ENCODE results near the gene GPR148.
A peak's percentile ranks its signal among the peaks of the same experiment; 100 is the strongest.
"Not testable (repeated sequence)": the region's sequence is repeated elsewhere in the genome, so short reads cannot be mapped to it uniquely, and the experiment has no call there.

The GPR148 gene, protein sequence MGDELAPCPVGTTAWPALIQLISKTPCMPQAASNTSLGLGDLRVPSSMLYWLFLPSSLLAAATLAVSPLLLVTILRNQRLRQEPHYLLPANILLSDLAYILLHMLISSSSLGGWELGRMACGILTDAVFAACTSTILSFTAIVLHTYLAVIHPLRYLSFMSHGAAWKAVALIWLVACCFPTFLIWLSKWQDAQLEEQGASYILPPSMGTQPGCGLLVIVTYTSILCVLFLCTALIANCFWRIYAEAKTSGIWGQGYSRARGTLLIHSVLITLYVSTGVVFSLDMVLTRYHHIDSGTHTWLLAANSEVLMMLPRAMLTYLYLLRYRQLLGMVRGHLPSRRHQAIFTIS

DNA sequence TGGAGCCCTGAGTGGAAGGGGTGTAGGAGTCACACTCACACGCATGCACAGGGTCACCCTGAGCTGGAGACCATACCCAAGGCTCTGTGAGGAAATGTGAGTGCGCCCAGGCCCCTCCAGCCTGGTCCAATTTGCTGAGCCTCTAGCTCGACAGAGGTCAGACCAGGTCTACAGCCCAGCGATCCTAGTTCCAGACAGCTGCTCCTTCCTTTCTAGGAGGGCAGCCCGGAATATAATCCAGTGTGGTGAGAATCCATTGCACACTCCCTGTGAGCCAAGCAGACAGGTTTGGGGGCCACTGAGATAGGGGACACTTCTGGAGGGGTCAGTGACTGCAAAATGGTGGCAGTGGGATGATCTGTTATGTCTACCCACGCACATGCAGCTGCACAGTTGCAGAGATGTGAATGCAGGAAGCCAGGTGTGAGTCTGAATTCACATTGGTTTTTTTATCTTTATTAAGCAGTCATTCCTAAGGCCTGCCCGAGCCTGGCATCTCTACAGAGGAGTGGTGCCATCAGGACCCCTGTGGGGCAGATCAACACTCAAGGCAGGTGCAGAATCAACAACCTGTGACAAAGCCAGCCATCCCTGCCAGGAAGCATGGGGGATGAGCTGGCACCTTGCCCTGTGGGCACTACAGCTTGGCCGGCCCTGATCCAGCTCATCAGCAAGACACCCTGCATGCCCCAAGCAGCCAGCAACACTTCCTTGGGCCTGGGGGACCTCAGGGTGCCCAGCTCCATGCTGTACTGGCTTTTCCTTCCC lies at the start of gene GPR148:
Gene GPR148, plus strand, starts transcription at position 522 of the 768 bp plus-strand sequence. Its CDS starts 82 bp downstream, at position 604.
- DNase-seq (ENCODE audit: low read depth): no peak

DNA sequence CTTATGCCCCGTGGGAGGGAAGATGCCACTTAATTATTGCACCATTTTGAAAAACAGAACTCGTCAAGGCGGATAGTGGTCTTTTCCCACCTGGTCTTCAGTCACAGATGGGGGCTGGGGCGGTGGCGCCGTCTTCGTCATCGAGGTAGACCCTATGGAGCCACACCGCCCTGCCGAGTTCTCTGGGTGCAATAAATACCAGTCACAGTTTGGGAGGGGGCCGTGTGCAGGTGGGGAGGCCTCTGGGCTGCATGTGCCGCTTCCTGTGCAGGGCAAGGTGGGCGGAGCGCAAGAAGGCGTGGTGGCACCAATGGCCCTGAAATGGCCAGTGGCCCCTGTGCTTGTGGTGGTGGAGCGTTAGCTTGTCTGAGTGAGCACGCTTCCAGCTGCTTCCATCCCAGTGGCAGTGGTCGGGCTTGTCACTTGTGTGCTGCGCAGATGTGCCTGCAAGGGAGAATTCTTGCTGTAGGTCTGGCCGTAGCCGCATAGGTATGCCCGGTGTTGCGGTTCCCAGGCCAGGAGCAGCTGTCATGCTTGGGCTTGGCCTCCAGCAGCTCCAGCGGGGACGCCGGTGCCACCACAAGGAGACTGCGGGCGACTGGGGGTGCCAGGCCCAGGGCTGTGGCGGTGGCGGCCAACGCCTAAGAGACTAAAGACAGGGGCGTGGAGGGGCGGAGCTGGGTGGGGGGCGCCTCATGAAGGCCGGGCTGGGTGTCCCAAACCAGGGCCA lies 36.7 kb upstream of the GPR148 start:
- not testable (repeated sequence) for DNase-seq (ENCODE audit: low read depth)

DNA sequence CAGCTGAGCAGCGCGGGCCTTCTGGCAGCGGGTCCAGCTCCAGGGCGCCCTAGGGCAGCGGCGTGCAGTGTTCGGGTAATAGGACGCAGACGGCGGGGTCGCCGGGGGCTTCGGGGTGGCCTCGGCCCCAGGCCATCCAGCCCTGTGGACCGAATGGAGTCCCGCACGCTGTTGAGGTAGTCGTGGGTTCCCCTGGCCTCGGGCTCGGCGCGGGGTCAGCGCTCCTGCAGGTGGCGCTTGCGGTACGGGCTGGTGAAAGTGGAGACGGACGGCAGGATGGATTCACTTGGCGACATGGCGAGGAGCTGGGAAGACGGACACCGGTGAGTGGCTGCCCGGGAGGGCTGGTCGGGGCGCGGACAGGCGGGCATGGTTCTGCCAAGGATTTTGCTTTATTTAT lies 35.4 kb upstream of the GPR148 start:
- not testable (repeated sequence) for DNase-seq (ENCODE audit: low read depth)

DNA sequence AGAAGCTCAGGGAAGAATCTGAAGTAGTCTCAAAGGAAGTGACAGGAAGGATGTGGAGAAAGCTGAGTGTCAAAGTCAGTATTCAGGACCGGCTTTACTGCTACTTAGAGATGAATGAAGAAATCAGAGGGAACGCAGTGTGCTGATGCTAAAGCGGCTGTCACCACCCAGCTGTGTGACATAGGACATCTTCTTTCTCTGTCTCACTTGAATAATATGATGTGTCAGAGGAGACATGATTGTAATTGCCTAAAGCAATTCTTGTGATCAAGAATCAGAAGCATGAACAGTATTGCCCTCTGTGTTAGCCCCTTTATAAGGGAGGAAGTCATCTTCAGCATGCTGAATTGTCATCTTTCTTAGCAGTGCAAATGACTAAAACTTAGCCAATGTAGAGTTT lies 25.6 kb upstream of the GPR148 start:
- DNase-seq (ENCODE audit: low read depth): not testable (repeated sequence)

DNA sequence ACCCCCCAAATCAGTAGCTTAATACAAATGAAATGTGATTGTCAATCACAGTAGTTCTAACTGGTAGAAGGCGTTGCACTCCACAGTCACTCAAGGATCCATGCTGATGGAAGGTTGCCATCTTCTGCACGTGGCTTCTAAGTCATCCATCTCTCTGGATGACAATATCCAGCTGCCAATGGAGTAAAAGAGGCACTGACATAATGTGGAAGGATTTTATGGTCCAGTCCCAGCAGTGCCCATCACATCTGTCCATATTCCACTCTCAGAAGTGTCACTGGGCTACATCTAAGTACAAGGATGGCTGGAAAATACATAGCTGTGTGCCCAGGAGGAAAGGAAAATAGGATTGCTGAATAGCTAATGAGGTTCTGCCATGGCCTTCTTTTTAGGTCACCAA lies 14.1 kb upstream of the GPR148 start:
- not testable (repeated sequence) for DNase-seq (ENCODE audit: low read depth)

DNA sequence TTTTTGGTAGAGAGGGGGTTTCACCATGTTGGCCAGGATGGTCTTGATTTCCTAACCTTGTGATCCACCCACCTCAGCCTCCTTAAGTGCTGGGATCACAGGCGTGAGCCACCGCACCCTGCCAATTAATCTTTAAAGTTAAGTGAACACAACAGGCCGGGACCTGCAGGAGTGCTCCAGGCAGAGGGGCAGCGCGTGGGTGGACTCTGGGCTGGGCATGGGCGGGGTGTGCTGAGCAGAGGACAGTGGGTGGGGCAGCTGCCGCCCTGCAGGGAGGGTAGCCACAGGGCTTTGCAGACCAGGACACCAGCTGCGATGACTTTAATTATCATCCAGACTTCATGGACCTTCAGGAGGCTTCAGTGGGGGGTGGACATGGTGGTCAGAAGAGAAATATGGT lies 8.8 kb upstream of the GPR148 start:
- DNase-seq (ENCODE audit: low read depth): no peak

DNA sequence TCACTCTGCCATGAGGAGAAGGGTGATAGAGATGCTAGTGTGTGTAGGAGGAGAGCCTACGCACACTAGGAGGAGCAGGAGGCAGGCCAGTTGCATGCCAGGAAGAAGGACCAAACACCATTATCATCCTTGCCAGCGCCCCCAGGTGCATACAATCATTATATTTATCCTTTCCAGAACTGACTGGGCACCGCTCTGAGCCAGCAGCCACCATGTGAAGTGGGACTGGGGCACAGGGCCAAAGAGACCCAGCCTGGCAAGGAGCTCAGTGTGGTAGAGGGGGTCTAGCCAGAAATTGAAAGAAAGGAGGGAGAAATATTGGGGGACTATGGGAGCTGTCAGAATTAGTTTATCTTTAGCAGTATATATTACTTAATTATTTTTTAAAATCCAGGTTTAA lies 8.3 kb upstream of the GPR148 start:
- no peak for DNase-seq (ENCODE audit: low read depth)

DNA sequence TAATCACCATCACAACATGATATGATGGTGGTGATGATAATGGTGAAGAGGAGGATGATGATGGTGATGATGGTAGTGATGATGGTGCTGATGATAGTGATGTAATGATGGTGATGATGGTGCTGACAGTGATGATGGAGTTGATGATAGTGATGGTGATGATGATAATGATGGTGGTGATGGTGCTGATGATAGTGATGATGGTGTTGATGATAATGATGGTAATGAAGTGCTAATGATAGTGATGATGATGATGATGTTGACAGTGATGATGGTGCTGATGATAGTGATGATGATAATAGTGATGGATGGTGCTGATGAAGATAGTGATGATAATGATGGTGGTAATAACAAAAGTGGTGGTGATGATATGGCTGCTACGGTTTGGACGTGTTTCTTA lies 4.4 kb upstream of the GPR148 start:
- DNase-seq (ENCODE audit: low read depth): no peak

DNA sequence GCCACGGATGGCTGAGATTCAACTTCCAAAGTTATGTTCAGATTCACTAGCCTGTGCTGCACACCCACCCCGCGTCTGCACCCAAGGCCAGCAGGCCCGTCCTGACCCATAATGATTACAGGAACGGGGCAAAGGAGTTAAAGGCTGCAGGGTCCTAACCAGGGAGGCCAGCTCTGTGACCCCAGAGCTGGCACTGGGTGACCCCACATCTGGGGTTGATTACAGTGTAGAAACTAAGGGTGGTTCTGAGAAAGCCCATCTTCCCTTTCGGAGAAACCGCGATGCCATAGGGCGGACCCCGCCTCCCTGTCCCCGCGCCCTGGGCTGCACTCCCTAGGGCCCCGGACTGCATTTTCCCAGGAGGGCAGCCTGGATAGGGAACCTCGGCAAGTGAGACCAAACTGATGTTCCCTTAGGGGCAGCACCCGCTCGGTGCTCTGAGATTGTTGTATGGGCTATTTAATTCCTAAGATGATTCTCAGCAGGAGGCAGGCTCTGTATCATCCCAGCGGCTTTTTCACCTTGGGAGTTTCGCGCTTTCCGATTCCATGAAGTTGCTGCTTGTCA lies 2.2 kb upstream of the GPR148 start:
- no peak for DNase-seq (ENCODE audit: low read depth)

DNA sequence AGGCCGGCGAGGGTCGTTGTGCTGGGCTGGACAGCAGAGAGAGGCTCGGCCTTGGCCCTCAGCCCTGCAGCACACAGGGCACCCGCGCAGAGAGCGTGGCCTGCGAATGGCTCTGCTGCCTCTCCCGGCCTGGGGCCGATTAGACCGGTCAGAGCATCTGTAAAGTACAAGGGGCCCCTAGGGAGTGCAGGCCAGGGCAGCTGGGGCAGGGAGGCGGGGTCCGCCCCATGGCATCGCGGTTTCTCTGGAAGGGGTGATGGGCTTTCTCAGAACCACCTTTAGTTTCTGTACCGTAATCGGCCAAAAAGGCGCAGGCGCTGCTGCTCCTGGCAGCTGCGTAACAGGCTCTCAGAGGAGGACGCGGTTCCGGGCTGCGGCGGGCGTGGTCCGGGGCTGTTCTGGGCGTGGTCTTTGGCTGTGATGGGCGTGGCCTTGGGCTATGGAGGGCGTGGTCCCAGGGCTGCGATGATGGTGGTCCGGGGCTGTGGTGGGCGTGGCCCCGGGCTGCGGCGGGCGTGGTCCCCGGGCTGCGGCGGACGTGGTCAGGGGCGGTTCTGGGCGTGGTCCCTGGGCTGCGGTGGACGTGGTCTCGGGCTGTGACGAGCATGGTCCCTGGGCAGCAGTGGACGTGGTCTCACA lies 1.5 kb upstream of the GPR148 start:
- DNase-seq (ENCODE audit: low read depth): peak; percentile 21

DNA sequence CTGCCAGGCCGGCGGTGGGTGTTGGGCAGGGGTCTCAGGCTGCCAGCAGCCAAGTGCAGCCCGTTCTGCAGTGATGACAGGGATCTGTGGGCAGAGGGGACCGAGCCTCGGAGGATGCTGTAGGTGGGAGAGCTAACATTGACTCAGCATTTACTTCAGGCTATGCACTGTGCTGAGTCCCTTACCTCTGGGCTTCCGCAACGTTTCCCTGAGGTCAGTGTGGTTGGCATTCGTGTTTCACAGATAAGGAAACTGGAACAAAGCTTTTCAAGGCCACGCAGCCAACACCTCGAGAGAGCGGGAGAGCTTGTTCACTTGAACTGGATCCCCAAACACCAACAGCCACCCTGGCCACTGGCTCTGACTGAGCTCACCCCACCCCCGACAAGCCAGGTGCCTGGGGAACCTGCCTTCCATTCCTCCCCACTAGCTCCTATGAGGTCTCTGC lies 839 bp upstream of the GPR148 start:
- no peak for DNase-seq (ENCODE audit: low read depth)

DNA sequence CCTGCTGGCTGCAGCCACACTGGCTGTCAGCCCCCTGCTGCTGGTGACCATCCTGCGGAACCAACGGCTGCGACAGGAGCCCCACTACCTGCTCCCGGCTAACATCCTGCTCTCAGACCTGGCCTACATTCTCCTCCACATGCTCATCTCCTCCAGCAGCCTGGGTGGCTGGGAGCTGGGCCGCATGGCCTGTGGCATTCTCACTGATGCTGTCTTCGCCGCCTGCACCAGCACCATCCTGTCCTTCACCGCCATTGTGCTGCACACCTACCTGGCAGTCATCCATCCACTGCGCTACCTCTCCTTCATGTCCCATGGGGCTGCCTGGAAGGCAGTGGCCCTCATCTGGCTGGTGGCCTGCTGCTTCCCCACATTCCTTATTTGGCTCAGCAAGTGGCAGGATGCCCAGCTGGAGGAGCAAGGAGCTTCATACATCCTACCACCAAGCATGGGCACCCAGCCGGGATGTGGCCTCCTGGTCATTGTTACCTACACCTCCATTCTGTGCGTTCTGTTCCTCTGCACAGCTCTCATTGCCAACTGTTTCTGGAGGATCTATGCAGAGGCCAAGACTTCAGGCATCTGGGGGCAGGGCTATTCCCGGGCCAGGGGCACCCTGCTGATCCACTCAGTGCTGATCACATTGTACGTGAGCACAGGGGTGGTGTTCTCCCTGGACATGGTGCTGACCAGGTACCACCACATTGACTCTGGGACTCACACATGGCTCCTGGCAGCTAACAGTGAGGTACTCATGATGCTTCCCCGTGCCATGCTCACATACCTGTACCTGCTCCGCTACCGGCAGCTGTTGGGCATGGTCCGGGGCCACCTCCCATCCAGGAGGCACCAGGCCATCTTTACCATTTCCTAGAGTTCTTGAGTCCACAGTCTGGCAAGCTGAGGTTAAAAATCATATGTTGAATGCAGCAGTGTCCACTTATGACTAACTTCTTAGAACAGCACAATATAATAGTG lies 741 bp downstream of the GPR148 start:
- no peak for DNase-seq (ENCODE audit: low read depth)

DNA sequence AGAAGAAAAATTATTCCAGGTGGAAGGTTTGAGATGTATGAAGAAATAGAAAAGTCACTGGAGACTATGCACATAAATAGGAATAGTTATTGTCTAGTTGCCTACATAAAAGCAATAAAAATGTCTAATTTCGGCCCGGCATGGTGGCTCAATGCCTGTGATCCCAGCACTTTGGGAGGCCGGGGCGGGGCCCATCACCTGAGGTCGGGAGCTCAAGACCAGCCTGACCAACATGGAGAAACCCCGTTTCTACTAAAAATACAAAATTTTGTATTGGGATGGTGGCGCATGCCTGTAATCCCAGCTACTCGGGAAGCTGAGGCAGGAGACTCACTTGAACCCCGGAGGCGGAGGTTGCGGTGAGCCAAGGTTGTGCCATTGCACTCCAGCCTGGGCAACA lies 3.4 kb downstream of the GPR148 start:
- not testable (repeated sequence) for DNase-seq (ENCODE audit: low read depth)

DNA sequence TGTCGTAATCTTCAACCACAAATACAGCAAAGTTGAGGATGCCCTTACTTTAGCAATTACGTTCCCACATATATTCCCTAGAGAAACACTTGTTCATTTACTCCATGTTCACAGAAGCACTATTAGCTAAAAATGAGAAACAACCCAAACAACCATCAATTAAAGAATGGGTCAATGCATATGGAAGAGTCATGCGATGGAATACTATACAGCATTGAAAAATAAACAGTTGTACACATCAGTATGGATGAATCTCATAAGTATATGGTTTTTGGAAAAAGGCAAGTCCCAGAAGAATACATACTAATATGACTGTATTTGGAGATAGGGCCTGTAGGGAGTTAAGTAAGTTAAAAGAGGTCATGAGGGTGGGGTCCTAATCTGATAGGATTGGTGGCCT lies 6.3 kb downstream of the GPR148 start:
- DNase-seq (ENCODE audit: low read depth): no peak

DNA sequence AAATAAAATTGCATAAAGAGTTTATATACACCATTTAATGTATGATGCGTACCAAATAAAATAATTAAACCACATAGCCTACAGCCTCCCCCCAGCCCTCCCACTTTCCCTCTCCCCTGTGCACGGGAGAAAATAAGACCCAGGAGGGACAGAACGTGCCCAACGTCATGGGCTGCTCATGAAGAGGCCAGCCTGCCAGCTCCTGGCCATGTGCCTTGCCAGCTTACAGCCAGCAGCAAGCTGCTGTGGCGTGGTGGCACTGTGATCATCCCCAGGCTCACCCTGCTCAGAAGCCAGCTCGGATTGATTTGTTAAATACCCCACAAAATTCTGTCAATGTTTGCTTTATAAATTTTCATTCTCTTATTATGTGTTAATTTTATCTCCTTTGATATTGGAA lies 7.6 kb downstream of the GPR148 start:
- DNase-seq (ENCODE audit: low read depth): no peak

DNA sequence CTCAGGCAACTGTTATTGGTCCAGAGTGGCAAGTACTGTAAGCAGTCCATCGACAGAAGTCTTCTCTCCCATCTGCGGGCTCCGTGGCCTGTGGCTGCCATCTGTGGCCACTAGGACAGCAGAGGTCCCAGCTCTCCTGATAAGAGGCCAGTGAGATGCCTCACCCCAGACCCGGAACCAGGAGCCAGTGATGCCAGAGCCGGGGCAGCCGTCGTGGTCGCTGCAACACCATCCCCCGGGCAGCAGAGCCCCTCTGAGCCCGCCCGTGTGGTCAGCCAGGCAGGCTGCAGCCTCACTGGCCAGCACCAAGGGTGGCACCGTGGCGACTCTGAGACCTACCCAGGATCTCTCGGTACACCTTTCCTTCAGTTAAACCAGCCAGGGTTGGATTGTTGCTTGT lies 8.7 kb downstream of the GPR148 start:
- no peak for DNase-seq (ENCODE audit: low read depth)

DNA sequence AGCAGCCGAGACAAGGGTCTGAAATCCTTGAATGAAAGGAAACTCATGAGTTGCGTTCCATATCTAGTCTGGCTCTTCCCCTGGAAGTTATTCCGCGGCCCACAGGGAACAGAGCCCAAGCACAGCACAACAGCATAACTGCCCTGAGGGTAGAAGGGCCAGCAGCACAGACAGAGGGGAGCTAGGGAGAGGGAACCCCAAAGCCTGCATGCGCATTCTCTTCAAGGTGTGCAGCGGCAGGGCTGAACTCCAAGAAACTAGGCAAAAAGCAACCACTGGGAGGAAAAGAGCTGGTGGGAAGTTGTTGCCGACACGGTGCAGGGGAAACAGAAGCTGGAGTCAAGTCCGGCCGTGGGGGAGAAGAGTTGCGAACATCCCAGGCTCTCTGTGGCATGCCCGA lies 11.8 kb downstream of the GPR148 start:
- no peak for DNase-seq (ENCODE audit: low read depth)

DNA sequence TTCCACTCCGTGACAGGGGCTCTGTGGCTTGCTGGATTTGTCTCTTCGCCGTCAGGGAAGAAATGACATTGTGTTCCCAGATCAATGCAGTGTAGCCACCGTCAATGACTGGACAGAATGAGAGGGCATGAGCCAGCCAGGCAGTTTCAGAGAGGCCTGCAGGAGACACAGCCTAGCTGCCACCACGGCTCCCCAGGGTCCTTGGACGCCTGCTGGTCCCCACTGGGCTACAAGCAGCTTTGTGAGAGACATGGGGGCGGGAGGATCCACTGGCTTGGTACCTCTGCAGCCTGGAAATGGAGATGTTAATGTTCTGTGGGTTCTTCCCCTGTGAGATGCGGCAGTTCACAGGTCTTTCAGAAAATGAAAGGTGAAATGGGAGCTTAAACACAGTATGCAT lies 14.4 kb downstream of the GPR148 start:
- no peak for DNase-seq (ENCODE audit: low read depth)

DNA sequence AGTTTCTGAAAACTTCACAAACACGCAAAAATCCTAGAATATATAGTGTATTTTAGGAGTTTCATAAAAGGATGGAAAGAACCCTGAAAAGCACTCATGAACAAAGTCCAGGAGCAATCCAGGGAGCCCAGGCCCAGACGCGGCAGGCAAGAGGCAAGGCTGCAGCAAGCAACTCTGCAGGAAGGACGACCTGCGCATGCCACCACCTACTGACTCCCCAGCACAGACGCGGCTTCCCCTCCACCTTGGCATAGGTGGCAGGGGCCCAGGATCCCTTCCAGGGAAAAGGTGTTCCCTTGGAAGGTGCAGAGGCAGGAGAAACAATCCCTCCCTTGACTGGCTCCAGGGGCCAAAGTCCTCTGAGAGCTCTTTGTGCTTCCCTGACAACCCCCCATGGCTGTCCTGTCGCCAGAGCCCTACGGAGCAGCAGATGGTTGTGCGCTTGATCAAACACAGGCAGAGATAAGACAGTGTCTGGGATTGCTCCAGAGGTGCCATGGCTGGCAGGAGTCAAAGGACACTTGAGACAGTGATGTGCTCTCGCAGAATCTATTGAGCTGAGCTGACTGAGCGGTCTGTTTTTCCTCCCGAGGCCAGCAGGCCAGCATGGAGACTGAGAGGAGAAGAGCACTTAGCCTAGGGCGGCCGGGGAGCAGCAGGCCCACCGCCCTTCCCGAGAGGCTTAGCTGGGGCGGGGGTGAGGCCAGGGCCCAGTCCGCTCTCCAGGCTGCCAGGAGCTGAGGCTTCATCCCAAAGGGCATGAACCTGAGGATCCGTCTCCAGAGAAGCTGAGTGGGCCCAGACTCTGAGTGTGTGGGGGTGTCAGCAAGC lies 15.6 kb downstream of the GPR148 start:
- DNase-seq (ENCODE audit: low read depth): no peak

DNA sequence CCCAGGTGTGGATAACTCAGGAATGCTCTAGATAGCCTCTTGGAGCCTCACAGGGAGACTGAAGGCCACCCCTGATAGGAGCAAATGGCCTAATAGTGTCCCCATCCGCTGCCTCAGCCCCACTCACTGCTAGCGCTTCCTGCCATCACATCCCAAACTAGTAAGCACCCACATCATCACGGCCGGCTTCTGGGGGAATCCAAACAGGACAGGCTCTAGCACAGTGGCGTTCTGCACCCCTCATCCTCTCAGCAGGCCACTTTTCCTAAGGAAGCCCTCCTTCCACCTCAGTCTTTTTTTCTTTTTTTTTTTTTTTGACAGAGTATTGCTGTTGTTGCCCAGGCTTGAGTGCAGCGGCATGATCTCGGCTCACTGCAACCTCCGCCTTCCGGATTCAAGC lies 20.2 kb downstream of the GPR148 start:
- DNase-seq (ENCODE audit: low read depth): no peak
